Stimulated activated CD8-positive, alpha-beta memory T cell treated with anti-CD3 and anti-CD28 coated beads, Interleukin-12 subunit alpha, Interleukin-12 subunit beta, amount 100 ng/mL, for 4 hours (primary cell): ENCODE measurements around the gene PEX7.
A peak's percentile ranks its signal among the peaks of the same experiment; 100 is the strongest.
"Not testable (repeated sequence)": the region's sequence is repeated elsewhere in the genome, so short reads cannot be mapped to it uniquely, and the experiment has no call there.

Experiments
- DNase-seq: peaks from one replicate; pipeline ENCODE4 v3.0.0-alpha.2; 2020; ENCODE audit warnings: low read depth

PEX7 gene

DNA sequence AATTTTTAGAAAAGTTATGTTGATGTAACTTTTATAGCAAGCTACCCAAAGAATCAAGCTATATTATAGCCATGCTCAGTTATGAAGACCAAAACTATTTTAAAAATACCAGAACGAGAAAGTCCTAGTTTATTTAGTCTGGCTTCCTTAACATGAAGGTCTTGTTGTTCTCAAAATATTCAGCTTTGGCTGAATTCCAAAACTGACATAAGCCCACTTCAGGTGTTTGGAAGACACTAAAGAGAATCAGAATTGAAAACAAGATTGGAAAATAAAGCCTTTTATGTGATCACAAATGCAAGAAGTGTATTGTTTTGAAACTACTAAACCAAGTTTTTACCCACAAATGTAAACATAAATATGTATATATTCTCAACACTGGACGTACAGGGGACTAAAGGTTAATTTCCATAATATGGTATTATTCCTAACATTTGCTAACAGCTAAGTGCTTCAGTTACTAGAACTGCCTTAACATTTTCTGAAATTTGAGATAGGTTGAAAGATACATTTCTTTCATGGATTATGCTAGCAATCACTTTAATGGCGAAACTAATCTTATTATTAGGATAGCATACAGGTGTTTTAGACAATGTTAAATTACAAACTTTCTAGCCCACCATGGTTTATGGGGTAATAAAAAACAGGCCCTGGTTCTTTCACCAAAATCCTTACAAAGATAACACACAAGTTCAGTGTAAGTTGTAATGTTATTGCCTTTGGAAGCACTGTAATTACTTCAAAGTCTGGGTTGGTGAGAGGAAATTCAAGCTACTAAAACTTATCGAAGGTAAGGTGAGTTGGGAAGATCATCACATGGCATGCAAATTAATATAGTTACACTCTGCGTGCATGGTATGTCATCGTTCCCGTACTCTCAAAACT is 31.7 kb upstream of the PEX7 start:
- DNase-seq, result no peak

DNA sequence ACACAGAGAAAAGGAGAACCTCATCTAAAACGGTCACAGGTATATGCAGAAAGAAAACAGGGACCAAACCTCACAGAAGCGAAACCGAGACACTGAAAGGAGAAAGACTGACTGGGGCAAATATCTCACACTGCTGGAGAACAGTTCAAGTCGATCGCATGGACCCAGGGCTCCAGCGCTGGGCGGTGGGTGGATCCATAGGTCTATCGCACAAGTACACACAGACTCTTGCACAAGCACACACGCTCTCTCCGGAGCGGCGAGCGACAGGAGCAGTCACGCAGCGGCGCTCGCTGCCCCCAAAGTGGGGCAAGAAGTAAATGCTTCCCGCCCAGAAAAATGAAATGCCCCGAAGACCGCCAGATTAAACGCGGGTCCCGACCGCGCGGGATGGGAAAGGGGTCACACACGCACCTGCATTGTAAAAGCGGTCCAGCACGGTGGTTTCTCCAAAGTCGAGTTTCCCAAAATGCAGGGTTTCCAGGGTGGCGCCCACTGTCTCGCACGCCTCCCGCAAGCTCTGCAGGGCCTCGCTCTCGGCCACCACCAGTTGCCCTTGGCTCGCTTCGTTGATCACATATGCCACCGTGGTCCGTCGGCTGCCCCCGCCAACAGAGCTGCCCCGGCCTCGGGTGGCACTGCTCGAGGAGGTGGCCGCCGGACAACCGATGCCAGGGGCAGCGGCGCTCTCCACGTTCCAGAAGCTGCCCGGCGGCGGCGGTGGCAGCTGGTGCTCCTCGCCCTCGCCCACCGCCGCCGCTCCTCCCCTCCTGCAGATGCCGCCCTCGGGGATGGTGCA is 30.9 kb upstream of the PEX7 start:
- DNase-seq, result peak; percentile 30

DNA sequence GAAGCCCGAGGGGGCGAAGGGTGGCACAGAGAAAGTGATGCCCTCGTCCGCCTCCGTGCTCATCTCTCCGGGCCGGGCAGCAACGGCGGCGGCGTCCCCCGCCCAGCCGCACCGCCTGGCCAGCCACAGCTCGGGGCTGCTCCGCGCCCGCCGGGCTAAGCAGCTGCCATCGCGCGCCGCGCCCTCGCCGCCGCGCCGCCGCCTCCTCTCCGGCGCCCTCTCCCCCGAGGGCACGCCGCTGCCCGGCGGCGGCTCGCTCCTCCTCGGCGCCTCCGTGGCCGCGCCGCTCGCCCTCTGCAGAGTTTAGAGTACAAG is 30.3 kb upstream of the PEX7 start:
- DNase-seq, result no peak

DNA sequence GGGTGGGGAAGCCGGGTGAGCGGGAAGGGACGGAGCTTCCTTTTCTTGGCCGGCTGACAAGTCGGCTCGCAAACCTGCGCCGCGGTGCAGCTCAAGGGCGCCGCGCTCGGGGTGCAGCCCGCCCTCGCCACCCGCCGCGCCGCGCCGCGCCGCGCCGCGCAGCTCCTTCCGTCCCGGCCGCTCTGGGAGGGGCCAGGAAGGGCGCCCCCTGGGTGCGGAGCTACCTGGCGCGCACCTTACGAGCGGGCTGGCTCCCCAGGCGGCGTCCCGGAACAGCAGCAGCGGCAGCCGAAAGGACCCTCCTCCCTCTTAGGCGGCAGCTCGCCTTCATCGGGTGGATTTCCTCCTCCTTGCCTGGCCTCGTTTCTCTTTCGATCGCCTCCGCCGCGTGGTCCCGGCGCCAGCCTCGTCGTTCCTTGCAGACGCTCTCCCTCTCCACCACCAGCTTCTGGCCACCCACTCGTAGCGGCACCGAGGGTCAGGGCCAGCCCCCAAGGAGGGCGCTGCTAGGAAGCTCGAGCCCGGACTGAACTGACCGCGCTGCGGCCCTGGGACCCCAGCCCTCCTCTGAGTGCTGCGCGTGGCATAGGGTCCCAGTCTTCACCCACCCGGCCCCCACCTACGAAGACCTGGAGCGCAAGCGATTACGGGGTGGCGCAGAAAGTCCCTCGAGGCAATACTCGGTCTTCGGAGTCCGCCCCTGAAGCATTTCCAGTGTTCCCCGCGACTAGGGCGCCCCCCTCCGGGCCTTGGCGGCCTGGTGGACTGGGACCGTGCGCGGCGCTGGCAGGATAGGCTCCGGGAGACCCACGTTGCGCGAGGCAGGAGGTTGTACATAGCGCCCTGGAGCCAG is 29.8 kb upstream of the PEX7 start, which contains the start of gene MAP3K5:
Gene MAP3K5 (minus strand): TSS at position 68 of the 853 bp plus-strand sequence. CDS start 320 bp downstream, outside the sequence.
- DNase-seq, result peak; percentile 89

DNA sequence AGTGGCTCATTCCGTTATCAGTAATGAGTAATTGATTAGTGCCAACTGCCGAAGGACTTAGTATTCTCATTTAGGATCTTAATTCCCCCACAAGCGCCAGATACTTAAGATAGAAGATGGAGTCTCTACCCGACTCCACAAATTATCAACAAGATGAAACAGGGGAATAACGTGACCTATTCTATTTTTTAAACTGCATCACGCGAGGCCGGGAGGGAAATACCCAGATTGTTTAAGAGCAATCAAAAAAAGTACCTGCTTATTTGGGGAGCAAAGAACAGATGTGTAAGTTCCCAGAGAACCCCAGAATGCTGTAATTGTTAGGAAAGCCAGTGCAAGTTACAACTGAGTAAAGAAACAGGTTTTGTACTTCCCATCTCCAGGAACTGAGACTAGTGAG is 29.0 kb upstream of the PEX7 start:
- DNase-seq, result no peak

DNA sequence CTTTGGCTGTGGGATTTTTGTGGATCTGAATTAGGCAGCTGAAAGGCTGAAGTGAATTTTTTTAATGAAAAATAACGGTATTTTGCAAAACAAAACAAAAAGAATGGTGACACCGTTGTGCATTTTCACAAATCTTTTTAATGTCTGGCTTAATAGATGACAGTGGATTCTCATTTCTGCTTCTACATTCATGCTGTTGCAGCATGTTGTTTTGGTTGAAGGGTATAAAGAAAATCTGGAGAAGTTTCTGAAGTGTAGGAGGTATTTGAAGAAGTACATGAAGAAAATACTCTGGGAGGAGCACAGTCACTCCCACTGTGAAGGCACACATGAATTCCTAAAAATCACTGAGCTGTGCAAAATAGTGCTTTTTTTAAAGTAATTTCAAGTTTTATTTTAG is 27.0 kb upstream of the PEX7 start:
- DNase-seq, result no peak

DNA sequence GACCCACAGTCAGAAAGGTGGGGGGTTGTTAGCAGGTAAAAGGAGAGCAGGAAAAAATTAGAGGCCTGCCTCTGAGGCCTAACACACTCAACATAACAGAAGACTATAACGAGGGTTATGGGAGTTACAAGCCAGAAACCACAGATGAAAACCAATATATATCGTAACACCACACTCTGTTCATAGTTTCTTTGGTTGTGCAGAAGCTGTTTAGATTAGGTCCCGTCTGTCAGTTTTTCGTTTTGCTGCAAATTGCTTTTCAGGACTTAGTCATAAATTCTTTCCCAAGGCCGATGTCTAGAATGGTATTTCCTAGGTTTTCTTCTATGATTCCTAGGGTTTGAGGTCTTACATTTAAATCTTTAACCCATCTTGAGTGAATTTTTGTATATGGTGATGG is 26.4 kb upstream of the PEX7 start:
- no peak for DNase-seq

DNA sequence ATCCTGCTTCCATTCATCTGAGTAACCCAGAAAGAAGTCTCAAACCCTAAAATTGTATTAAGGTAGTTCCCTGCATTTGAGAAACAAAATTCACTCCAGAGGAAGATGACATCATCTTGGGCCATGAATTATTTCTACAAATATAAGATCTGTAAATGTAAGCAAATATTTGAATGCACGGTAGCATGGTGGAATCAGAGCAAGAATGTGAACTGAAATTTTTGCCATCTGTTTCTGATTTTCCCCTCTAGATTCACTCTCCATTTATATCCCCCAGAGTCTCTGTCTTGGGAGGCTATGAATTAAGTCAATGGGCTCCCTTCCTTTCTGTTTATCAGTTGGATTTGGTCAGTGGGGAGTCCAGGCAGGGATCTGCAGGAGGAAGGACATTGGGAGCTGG is 24.3 kb upstream of the PEX7 start:
- DNase-seq, result no peak

DNA sequence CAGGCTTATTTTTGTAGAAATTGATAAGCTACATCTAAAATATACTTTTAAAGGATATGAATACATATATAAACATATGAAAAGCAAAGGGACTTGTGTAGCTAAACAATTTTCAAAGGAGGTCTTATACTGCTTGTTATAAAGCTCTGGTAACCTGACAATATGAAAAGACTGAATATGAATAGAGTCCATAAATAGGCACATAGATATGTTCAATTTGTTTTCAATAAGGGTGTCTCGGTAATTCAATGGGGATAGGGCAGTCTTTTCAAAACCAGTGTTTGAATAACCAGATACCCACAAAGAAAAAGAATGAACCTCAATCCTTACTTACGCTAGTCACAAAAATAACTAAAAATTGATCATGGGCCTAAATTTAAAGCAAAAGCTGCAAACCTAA is 20.8 kb upstream of the PEX7 start:
- DNase-seq, result no peak

DNA sequence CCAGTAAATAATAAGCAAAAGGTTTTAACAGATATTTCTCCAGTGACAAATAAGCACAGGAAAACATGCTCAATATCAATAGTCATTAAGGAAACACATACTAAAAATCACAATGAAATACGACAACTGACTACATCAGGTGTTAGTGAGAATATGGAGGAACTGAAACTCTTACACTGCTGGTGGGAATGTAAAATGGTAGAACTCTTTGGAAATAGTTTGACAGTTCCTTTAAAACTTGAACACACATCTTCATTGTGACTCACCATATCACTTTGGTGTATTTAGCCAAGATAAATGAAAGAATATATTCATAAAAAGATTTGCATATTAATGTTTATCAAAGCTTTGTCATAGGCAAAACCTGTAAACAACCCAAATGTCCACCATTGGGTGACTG is 18.8 kb upstream of the PEX7 start:
- DNase-seq, result no peak

DNA sequence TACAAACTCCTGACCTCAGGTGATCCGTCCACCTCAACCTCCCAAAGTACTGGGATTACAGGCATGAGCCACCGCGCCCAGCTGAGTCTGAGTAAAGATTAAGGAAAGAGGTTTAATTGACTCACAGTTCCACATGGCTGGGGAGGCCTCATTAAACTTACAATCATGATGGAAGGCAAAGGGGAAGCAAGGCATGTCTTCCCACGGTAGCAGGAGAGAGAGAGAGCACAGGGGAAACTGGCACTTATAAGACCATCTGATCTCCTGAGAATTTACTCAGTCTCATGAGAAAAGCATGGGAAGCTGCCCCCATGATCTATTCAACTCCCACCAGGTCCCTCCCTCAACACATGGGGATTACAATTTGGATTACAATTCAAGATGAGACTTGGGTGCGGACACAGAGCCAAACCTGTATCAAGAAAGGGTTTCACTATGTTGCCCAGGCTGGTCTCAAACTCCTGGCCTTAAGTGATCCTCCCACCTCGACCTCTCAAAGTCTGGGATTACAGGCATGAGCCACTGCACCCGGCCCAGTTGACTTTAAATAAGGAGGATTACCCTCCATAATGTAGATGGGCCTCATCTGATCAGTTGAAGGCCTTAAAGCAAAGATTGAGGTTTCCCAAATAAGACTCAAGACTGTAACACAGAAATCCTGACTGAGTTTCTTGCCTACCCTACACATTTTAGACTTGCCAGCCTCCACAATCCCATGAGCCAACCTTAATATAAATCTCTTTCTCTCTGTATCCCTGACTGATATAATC is 13.1 kb upstream of the PEX7 start:
- no peak for DNase-seq

DNA sequence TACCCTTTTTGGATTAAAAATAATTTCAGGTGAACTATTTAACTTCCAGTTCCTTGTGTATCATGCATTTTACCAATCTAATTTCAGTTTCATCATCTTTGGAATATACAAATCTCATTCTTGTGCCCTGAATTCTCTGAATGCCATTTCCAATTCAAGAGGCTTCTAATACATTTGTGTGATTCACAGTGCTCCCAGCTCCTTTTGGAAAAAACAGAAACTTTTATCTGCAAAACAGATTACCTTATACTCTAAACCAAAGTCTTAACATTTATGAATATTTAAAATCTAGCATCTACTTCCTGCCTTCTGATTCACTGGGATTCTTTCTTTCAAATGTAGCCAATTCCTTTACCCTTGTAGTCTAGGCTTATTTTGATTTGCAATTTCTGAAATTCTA is 11.1 kb upstream of the PEX7 start:
- DNase-seq, result no peak

DNA sequence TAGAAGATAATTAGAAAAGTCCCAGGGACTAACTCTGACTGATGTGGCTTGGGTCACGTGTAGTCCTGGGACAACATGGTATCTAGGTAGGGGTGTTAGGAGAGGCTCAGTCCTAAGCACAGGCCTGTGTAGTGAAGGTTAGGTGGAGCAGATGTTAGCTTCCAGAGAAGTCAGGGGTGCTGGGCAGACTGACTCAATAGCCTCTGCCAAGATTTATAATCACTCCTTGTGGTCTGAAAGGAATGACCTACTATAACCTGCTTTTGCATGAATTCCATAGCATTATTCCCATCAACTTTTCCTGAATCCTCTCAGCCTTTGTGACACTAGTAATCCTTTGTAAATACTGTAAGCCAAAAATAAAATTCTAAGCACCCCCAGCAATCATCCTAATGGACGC is 10.2 kb upstream of the PEX7 start:
- no peak for DNase-seq

DNA sequence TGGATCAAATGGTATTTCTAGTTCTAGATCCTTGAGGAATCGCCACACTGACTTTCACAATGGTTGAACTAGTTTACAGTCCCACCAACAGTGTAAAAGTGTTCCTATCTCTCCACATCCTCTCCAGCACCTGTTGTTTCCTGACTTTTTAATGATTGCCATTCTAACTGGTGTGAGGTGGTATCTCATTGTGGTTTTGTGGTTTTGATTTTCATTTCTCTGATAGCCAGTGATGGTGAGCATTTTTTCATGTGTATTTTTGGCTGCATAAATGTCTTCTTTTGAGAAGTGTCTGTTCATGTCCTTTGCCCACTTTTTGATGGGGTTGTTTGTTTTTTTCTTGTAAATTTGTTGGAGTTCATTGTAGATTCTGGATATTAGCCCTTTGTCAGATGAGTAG is 6.8 kb upstream of the PEX7 start:
- not testable (repeated sequence) for DNase-seq

DNA sequence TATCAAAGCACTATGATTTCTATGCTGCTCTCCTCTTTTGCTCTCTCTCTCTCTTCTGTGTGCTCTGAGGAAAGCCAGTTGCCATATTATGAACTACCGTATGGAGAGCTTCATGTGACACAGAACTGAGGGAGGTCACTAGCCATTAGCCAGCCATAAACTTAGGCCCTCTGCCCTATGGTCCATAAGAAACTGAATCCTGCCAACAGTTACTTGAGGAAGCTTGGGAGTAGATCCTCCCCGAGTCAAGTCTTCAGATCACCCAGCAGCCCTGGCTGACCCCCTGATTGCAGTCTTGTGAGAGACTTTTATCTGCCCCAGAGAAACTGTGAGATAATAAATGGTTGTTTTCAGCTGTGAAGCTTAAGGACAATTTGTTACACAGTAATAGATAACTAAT is 5.7 kb upstream of the PEX7 start:
- DNase-seq, result no peak

DNA sequence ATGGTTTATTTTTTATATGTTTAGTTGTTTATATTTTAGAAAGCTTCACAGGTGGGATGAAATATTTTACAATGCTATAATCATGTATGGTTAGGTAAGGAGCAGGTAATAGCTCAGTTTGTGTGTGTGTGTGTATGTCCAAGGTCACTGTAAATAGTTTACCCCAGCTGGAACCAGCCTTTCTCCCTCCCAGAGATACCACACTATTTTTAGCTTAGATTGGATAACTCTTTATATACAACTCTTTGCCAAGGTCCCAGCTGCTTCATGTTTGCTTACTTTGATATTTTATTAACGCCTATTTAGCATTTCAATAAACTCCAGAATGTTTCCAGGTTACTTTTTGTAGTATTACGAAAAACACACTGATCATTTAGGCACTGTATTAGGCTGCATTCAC is 1.8 kb upstream of the PEX7 start:
- DNase-seq, result no peak

DNA sequence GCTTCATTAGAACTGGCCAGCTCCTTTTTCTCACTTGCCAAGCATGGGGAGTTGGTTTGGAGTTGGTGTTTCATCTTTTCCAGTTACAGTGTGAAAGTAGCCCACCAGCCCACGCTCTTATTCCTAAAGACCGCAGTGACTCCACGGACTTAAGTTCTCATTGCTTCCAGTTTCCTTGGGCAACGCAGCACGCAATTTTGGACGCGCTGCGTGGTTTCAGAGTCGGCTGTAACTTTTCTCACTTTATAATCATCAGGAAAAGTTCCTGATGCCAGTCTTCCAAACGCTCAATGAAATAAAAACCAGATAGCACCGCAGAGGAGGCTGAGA is 381 bp upstream of the PEX7 start:
- DNase-seq, result no peak

DNA sequence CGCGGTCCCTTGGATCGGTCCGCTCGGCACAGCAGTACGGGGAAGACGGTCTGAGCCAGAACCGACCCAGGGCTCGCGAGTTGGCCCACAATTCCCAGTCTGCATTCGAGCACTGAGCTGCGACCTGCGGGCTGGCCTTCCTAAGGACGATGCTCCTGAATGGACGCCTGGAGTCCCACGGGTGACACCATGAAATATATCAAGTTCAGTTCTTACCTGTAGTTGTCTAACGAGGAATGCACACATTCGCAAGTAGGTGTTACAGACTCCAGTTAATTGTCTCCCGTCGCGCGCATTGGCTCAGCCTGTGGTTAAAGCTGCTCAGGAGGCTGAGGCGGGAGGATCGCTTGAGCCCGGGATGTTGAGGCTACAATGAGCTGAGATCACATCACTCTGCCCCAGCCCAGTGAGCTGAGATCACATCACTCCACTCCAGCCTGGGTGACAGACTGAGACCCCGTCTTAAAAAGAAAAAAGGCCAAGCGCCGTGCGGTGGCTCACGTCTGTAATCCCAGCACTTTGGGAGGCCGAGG is 802 bp downstream of the PEX7 start:
- no peak for DNase-seq

DNA sequence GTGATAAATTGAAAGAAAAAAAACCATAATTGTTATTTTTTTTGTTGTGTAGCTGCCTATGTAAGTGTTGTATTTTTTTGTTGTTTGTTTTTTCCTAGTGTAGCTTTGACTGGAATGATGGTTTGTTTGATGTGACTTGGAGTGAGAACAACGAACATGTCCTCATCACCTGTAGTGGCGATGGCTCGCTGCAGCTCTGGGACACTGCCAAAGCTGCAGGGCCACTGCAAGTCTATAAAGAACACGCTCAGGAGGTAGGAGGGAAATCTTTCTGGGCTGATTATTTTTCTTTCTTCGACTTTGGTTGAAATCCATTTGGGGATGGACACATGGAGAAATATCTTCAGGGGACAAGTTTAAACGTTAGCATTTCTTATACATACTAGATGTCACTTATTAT is 3.8 kb downstream of the PEX7 start:
- no peak for DNase-seq

DNA sequence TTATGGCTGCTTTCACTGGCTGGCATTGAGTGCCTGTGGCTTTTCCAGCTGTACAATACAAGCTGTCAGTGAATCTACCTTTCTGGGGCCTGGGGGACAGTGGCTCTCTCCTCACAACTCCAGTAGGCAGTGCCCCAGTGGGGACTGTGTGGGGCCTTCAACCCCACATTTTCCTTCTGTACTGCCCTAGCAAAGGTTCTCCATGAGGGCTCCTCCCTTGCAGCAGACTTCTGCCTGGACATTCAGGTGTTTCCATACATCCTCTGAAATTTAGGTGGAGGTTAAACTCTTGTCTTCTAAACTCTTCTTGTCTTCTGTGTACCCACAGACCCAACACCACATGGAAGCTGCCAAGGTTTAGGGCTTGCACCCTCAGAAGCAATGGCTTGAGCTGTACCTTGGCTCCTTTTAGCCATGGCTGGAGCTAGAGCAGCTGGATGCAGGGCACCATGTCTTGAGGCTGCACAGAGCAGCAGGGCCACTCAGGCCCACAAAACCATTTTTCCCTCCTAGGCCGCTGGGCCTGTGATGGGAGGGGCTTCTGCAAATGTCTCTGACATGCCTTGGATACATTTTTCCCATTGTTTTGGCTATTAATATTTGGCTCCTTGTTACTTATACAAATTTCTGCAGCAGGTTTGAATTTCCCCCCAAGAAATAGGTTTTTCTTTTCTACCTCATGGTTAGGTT is 9.6 kb downstream of the PEX7 start:
- no peak for DNase-seq
